SK-N-SH treated with all-trans-retinoic acid at 6 μM for 48 hours (cell line): ENCODE data around the gene IGSF9.

Source experiments
- ATAC-seq: fragments of 200-7000 bp; cut with Tn5 transposase; 3 replicates; pipeline ENCODE4 v1.9.1; 2020; ENCODE audit warnings: mild to moderate bottlenecking, moderate library complexity
- ARNTL ChIP-seq: fragments of 450-650 bp; formaldehyde crosslinking; IDR thresholded peaks from 2 replicates; pipeline ENCODE4 v1.5.0; 2020; ENCODE audit warnings: low read depth, mild to moderate bottlenecking, moderate library complexity, borderline replicate concordance
- BACH2 ChIP-seq: fragments of 250-450 bp; sonication (Bioruptor Pico); IDR thresholded peaks from 2 replicates; pipeline ENCODE4 v1.9.0; 2021; ENCODE audit warnings: mild to moderate bottlenecking, borderline replicate concordance
- CREB5 ChIP-seq: fragments of 250-450 bp; sonication (Bioruptor Pico); IDR thresholded peaks from 2 replicates; pipeline ENCODE4 v1.5.1; 2020; ENCODE audit warnings: low read depth, mild to moderate bottlenecking, moderate library complexity
- CSDC2 ChIP-seq: fragments of 250-450 bp; sonication (Bioruptor Pico); IDR thresholded peaks from 2 replicates; pipeline ENCODE4 v1.5.0; 2020; ENCODE audit warnings: mild to moderate bottlenecking, moderate library complexity
- CSRNP3 ChIP-seq: fragments of 250-450 bp; sonication (Bioruptor Pico); IDR thresholded peaks from 2 replicates; pipeline ENCODE4 v1.5.1; 2021; ENCODE audit warnings: mild to moderate bottlenecking, moderate library complexity
- ESRRG ChIP-seq: fragments of 250-450 bp; sonication (Bioruptor Pico); IDR thresholded peaks from 2 replicates; pipeline ENCODE4 v1.6.1; 2021; ENCODE audit warnings: mild to moderate bottlenecking
- GLIS3 ChIP-seq: fragments of 250-450 bp; sonication (Bioruptor Pico); IDR thresholded peaks from 2 replicates; pipeline ENCODE4 v1.5.0; 2020; ENCODE audit warnings: mild to moderate bottlenecking, moderate library complexity
- ISL1 ChIP-seq: fragments of 250-450 bp; sonication (Bioruptor Pico); IDR thresholded peaks from 2 replicates; pipeline ENCODE4 v2.1.2; 2022; ENCODE audit warnings: mild to moderate bottlenecking, moderate library complexity
- OSR1 ChIP-seq: fragments of 250-450 bp; sonication (Bioruptor Pico); IDR thresholded peaks from 2 replicates; pipeline ENCODE4 v1.8.0; 2022; ENCODE audit warnings: moderate library complexity, mild to moderate bottlenecking, inconsistent platforms
- POU6F1 ChIP-seq: fragments of 250-450 bp; sonication (Bioruptor Pico); IDR thresholded peaks from 2 replicates; pipeline ENCODE4 v1.8.0; 2021; ENCODE audit warnings: low read depth, mild to moderate bottlenecking, moderate library complexity, borderline replicate concordance
- PPARA ChIP-seq: fragments of 250-450 bp; sonication (Bioruptor Pico); IDR thresholded peaks from 2 replicates; pipeline ENCODE4 v1.5.0; 2020; ENCODE audit warnings: mild to moderate bottlenecking, borderline replicate concordance
- RARB ChIP-seq: fragments of 250-450 bp; sonication (Bioruptor Pico); IDR thresholded peaks from 2 replicates; pipeline ENCODE4 v1.8.0; 2021; ENCODE audit warnings: mild to moderate bottlenecking, moderate library complexity
- SNAI2 ChIP-seq: fragments of 250-450 bp; sonication (Bioruptor Pico); IDR thresholded peaks from 2 replicates; pipeline ENCODE4 v1.5.0; 2020; ENCODE audit warnings: mild to moderate bottlenecking, moderate library complexity
- TCF4 ChIP-seq: fragments of 250-450 bp; sonication (Bioruptor Pico); IDR thresholded peaks from 2 replicates; pipeline ENCODE4 v1.8.0; 2021; ENCODE audit warnings: mild to moderate bottlenecking, moderate library complexity, borderline replicate concordance
- TOX ChIP-seq: fragments of 250-450 bp; sonication (Bioruptor Pico); IDR thresholded peaks from 2 replicates; pipeline ENCODE4 v1.8.0; 2021; ENCODE audit warnings: mild to moderate bottlenecking, moderate library complexity, borderline replicate concordance
- TSHZ2 ChIP-seq: fragments of 250-450 bp; sonication (Bioruptor Pico); IDR thresholded peaks from 2 replicates; pipeline ENCODE4 v1.5.0; 2020; ENCODE audit warnings: mild to moderate bottlenecking, moderate library complexity
- ZC3H10 ChIP-seq: fragments of 250-450 bp; sonication (Bioruptor Pico); IDR thresholded peaks from 2 replicates; pipeline ENCODE4 v1.5.1; 2021; ENCODE audit warnings: mild to moderate bottlenecking, moderate library complexity
- ZFP3 ChIP-seq: fragments of 250-450 bp; sonication (Bioruptor Pico); IDR thresholded peaks from 2 replicates; pipeline ENCODE4 v1.5.0; 2020; ENCODE audit warnings: mild to moderate bottlenecking, moderate library complexity
- ZFP30 ChIP-seq: fragments of 450-650 bp; formaldehyde crosslinking; IDR thresholded peaks from 2 replicates; pipeline ENCODE4 v1.5.0; 2022; ENCODE audit warnings: mild to moderate bottlenecking, moderate library complexity
- ZNF565 ChIP-seq: fragments of 450-650 bp; formaldehyde crosslinking; conservative IDR thresholded peaks from 2 replicates; pipeline ENCODE4 v1.5.0; 2020; ENCODE audit warnings: low read depth, mild to moderate bottlenecking, moderate library complexity
- ZNF8 ChIP-seq: fragments of 450-650 bp; formaldehyde crosslinking; IDR thresholded peaks from 2 replicates; pipeline ENCODE4 v1.5.0; 2020; ENCODE audit warnings: mild to moderate bottlenecking, moderate library complexity

The IGSF9 gene

GRCh38 chr1:159883134-159883533, 62.3 kb downstream of the IGSF9 start:
- no peak for ATAC-seq

GRCh38 chr1:159882527-159882862, 62.9 kb downstream of the IGSF9 start:
- ATAC-seq, result peak; percentile 6; the same call in 1 of the 3 replicates
- no peak for TF ChIP-seq PPARA (CRISPR knock-in tag)
- no peak for TF ChIP-seq TOX (CRISPR knock-in tag)
- TF ChIP-seq SNAI2, result no peak
- TF ChIP-seq ZFP30 (CRISPR knock-in tag), result no peak
- no peak for TF ChIP-seq ZFP3
- no peak for TF ChIP-seq ZC3H10 (CRISPR knock-in tag)
- TF ChIP-seq POU6F1, result no peak
- no peak for TF ChIP-seq TCF4
- TF ChIP-seq ESRRG (CRISPR knock-in tag), result no peak
- TF ChIP-seq RARB (CRISPR knock-in tag), result no peak

More at GRCh38 chr1:159883134-159883533, 62.3 kb downstream of the IGSF9 start:
- TF ChIP-seq SNAI2 (no peak), PPARA (CRISPR knock-in tag) (no peak), ESRRG (CRISPR knock-in tag) (no peak), ZNF565 (CRISPR knock-in tag) (no peak), POU6F1 (no peak), BACH2 (CRISPR knock-in tag) (no peak), TOX (CRISPR knock-in tag) (no peak), TSHZ2 (no peak), ZC3H10 (CRISPR knock-in tag) (no peak), ZNF8 (CRISPR knock-in tag) (no peak), CREB5 (CRISPR knock-in tag) (no peak), ZFP3 (no peak), OSR1 (CRISPR knock-in tag) (no peak), CSDC2 (CRISPR knock-in tag) (no peak), GLIS3 (CRISPR knock-in tag) (no peak), RARB (CRISPR knock-in tag) (no peak), ISL1 (CRISPR knock-in tag) (no peak), ARNTL (CRISPR knock-in tag) (no peak)

GRCh38 chr1:159881622-159882526, 63.5 kb downstream of the IGSF9 start:
- peak; percentile 97 for ATAC-seq
- TF ChIP-seq ZC3H10 (CRISPR knock-in tag), result no peak
- TF ChIP-seq TOX (CRISPR knock-in tag), result peak; percentile 28; the same call in 1 of the 2 replicates
- no peak for TF ChIP-seq ZFP3
- no peak for TF ChIP-seq ESRRG (CRISPR knock-in tag)
- TF ChIP-seq ZFP30 (CRISPR knock-in tag), result no peak
- TF ChIP-seq CSRNP3 (CRISPR knock-in tag), result no peak
- no peak for TF ChIP-seq SNAI2
- TF ChIP-seq ISL1 (CRISPR knock-in tag), result no peak
- TF ChIP-seq, all 23 proteins: peak for 1
